ENCODE data around the gene HSD3B1.

The HSD3B1 gene

DNA sequence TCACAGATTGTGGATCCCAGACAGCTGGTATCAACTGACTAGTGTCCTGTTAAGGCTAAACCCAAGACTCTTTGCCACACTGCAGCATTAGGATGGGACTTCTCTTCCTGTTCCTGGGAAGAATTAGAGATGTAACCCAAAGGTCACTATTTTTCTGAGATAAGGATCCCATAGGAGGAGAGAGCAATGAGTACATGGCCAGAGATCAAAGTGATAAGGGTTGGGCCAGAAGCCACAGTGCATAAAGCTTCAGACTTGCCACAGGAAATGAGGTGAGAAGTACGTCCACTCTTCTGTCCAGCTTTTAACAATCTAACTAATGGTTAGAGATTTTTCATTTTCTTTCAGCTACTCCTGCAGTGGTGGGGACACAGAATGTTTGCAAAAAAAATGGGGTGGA lies at the start of gene HSD3B1:
Gene HSD3B1 (plus strand): TSS at position 270 of the 400 bp plus-strand sequence. CDS start 267 bp downstream, outside the sequence.
- H3K27me3 ChIP-seq (ENCODE audit: control insufficient read depth, insufficient read depth, low read length): no peaks in the 10 kb centered on the region
- H3K4me1 ChIP-seq (ENCODE audit: control insufficient read depth, insufficient read depth, low read length): no peaks in the 10 kb centered on the region
- H3K4me3 ChIP-seq (ENCODE audit: low read depth, low read length): no peak within 1 kb of the TSS
- no peak within 1 kb of the TSS for H3K27ac ChIP-seq (ENCODE audit: low read depth, low read length)
- H3K9me3 ChIP-seq (ENCODE audit: control insufficient read depth, insufficient read depth, low read depth, low read length): no peaks in the 10 kb centered on the region
- H3K36me3 ChIP-seq (ENCODE audit: control insufficient read depth, insufficient read depth, low read length): no peaks in the 10 kb centered on the region
- no peak within 1 kb of the TSS for H3K9ac ChIP-seq (ENCODE audit: low read length)

GRCh38 chr1:119462964-119463363 lies 44.0 kb upstream of the HSD3B1 start:
- Histone ChIP-seq H3K9me3 (ENCODE audit: control insufficient read depth, insufficient read depth, low read depth, low read length) (no peaks in the 10 kb centered on the region), H3K4me3 (ENCODE audit: low read depth, low read length) (no peak overlapping the region), H3K4me1 (ENCODE audit: control insufficient read depth, insufficient read depth, low read length) (peaks cover 8% of the 10 kb centered on the region), H3K27me3 (ENCODE audit: control insufficient read depth, insufficient read depth, low read length) (no peaks in the 10 kb centered on the region), H3K9ac (ENCODE audit: low read length) (no peak overlapping the region), H3K27ac (ENCODE audit: low read depth, low read length) (no peak overlapping the region), H3K36me3 (ENCODE audit: control insufficient read depth, insufficient read depth, low read length) (no peaks in the 10 kb centered on the region)

DNA sequence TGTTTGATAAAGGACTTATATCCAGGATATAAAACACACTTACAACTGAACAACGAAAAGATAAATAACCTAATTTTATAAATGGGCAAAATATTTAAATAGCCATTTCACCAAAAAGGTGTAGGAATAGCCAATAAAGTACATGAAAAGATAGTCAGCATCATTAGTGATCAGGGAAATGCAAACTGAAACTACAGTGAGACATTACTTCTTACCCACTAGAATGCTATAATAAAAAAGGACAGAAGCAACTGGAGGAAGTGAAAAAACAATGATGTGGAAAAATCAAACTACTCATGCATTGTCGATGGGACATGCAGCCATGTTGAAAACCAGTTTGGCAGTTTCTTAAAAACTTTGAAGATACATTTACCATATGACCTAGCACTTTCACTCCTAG lies 43.4 kb upstream of the HSD3B1 start:
- H3K9ac ChIP-seq (ENCODE audit: low read length): no peak overlapping the region
- no peaks in the 10 kb centered on the region for H3K27me3 ChIP-seq (ENCODE audit: control insufficient read depth, insufficient read depth, low read length)
- H3K4me1 ChIP-seq (ENCODE audit: control insufficient read depth, insufficient read depth, low read length): peaks cover 8% of the 10 kb centered on the region
- H3K4me3 ChIP-seq (ENCODE audit: low read depth, low read length): no peak overlapping the region
- no peaks in the 10 kb centered on the region for H3K9me3 ChIP-seq (ENCODE audit: control insufficient read depth, insufficient read depth, low read depth, low read length)
- no peaks in the 10 kb centered on the region for H3K36me3 ChIP-seq (ENCODE audit: control insufficient read depth, insufficient read depth, low read length)
- H3K27ac ChIP-seq (ENCODE audit: low read depth, low read length): no peak overlapping the region

DNA sequence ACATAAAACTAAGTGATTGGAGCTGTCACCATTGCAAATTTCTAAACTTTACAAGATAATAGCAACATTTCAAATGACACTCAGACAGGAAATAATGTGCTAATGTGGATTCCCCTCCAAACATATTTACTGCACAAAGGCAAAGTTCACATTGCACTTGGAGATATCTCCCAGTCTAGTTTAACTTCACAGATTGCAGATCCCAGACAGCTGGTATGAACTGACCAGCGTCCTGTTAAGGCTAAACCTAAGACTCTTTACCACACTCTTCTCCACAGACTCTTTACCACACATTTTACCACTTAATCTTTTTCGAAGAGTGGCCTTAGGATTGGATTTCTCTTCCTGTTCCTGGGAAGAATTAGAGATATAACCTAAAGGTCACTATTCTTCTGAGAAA lies 40.6 kb upstream of the HSD3B1 start:
- Histone ChIP-seq H3K4me1 (ENCODE audit: control insufficient read depth, insufficient read depth, low read length) (peaks cover 8% of the 10 kb centered on the region), H3K9ac (ENCODE audit: low read length) (no peak overlapping the region), H3K9me3 (ENCODE audit: control insufficient read depth, insufficient read depth, low read depth, low read length) (no peaks in the 10 kb centered on the region), H3K4me3 (ENCODE audit: low read depth, low read length) (no peak overlapping the region), H3K27me3 (ENCODE audit: control insufficient read depth, insufficient read depth, low read length) (peaks cover 3% of the 10 kb centered on the region; the same call in 1 of the 2 replicates), H3K36me3 (ENCODE audit: control insufficient read depth, insufficient read depth, low read length) (no peaks in the 10 kb centered on the region), H3K27ac (ENCODE audit: low read depth, low read length) (no peak overlapping the region)

DNA sequence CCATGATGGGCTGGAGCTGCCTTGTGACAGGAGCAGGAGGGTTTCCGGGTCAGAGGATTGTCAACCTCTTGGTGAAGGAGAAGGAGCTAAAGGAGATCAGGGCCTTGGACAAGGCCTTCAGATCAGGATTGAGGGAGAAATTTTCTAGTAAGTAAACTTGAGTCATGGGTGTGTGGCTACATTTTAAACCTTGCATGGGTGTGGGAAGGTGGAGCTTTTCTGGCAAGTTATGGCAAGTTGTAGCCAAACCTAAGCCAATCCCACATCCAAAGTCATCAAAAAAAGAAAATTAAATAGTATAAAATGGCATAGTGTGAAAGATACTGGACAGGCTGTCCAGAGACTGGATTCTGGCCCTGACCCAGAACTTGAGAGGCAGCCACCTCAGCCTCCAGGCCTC lies 39.8 kb upstream of the HSD3B1 start:
- Histone ChIP-seq H3K27me3 (ENCODE audit: control insufficient read depth, insufficient read depth, low read length) (peaks cover 3% of the 10 kb centered on the region; the same call in 1 of the 2 replicates), H3K9me3 (ENCODE audit: control insufficient read depth, insufficient read depth, low read depth, low read length) (no peaks in the 10 kb centered on the region)

DNA sequence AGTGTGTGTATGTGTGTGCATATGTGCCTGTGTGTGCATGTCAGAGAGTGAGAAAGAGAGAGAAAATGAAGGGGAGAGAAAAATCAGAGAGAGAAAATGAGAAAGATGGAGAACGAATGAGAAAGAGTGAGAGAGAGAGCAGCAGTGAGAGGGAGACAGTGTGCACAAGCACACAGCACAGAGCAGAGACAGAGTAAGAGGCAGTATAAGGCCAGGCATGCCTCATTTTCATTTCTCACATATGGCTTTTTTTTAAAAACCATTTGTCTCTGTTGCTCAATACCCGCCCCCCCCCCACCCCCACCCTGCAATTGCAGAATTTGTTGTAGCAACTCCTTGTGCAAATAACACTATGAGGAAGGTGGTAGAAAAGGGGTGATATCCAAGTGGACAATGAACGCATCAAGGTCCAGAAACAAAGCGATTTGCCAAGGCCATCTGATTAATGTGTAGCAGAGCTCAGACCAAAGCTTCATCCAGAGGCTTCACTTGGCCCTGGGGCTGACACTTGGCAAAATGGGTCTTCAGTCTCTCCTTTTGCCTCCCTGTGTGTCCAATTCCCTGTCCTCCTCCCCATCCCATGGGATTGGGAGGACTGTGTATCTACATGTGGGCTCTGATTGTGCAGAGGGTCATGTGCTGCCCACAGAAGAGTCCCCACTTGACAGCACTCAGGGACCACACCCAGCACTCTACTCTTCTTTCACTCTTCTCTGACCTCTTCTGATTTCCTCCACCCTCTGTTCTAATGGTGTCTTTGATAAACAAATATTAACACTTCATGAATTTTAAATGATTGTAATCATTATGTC lies 38.9 kb upstream of the HSD3B1 start:
- Histone ChIP-seq H3K27me3 (ENCODE audit: control insufficient read depth, insufficient read depth, low read length) (peaks cover 3% of the 10 kb centered on the region; the same call in 1 of the 2 replicates), H3K36me3 (ENCODE audit: control insufficient read depth, insufficient read depth, low read length) (no peaks in the 10 kb centered on the region), H3K9ac (ENCODE audit: low read length) (no peak overlapping the region), H3K4me3 (ENCODE audit: low read depth, low read length) (no peak overlapping the region), H3K4me1 (ENCODE audit: control insufficient read depth, insufficient read depth, low read length) (peaks cover 8% of the 10 kb centered on the region), H3K27ac (ENCODE audit: low read depth, low read length) (no peak overlapping the region), H3K9me3 (ENCODE audit: control insufficient read depth, insufficient read depth, low read depth, low read length) (no peaks in the 10 kb centered on the region)

More for the DNA sequence above, 39.8 kb upstream of the HSD3B1 start:
- H3K27ac ChIP-seq (ENCODE audit: low read depth, low read length): no peak overlapping the region
- no peak overlapping the region for H3K9ac ChIP-seq (ENCODE audit: low read length)
- H3K4me3 ChIP-seq (ENCODE audit: low read depth, low read length): no peak overlapping the region
- peaks cover 8% of the 10 kb centered on the region for H3K4me1 ChIP-seq (ENCODE audit: control insufficient read depth, insufficient read depth, low read length)
- no peaks in the 10 kb centered on the region for H3K36me3 ChIP-seq (ENCODE audit: control insufficient read depth, insufficient read depth, low read length)

DNA sequence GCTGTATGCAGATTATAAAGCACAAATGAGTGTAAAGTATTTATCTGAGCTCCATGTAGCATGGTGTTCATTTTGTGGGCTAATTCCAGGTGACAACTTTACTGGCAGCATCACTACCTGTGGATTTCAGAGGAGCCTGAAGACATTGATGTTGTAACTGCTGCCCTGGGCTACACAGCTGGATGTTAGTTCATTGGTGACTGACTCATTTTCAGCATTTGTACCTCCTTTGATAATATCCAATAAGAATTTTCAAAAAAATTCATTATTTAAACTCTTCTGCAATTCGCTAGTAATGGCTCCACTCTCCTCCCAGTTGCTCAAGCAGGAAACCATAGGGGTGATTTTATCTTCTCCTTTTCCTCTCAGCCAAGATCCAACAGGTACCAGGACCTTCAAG lies 37.3 kb upstream of the HSD3B1 start:
- peaks cover 3% of the 10 kb centered on the region; the same call in 1 of the 2 replicates for H3K27me3 ChIP-seq (ENCODE audit: control insufficient read depth, insufficient read depth, low read length)
- no peak overlapping the region for H3K9ac ChIP-seq (ENCODE audit: low read length)
- H3K9me3 ChIP-seq (ENCODE audit: control insufficient read depth, insufficient read depth, low read depth, low read length): no peaks in the 10 kb centered on the region
- H3K27ac ChIP-seq (ENCODE audit: low read depth, low read length): no peak overlapping the region
- H3K36me3 ChIP-seq (ENCODE audit: control insufficient read depth, insufficient read depth, low read length): no peaks in the 10 kb centered on the region
- H3K4me3 ChIP-seq (ENCODE audit: low read depth, low read length): no peak overlapping the region
- peaks cover 8% of the 10 kb centered on the region for H3K4me1 ChIP-seq (ENCODE audit: control insufficient read depth, insufficient read depth, low read length)

DNA sequence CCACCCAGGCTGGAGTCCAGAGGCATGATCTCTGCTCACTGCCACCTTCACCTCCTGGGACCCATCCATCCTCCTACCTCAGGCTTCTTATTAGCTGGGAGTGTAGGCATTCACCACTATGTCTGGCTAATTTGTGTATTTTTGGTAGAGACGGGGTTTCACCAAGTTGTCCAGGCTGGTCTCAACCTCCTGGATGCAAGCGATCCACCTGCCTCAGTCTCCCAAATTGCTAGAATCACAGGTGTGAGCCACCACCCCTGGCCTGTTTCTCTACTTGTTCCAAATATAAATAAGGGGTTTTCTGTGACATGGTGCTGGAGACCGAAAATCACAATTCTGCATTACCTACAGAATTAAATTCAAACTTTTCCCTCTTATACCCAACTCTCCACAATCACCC lies 36.6 kb upstream of the HSD3B1 start:
- H3K9me3 ChIP-seq (ENCODE audit: control insufficient read depth, insufficient read depth, low read depth, low read length): no peaks in the 10 kb centered on the region
- H3K4me3 ChIP-seq (ENCODE audit: low read depth, low read length): no peak overlapping the region
- peaks cover 8% of the 10 kb centered on the region for H3K4me1 ChIP-seq (ENCODE audit: control insufficient read depth, insufficient read depth, low read length)
- H3K9ac ChIP-seq (ENCODE audit: low read length): no peak overlapping the region
- H3K36me3 ChIP-seq (ENCODE audit: control insufficient read depth, insufficient read depth, low read length): no peaks in the 10 kb centered on the region
- no peak overlapping the region for H3K27ac ChIP-seq (ENCODE audit: low read depth, low read length)
- H3K27me3 ChIP-seq (ENCODE audit: control insufficient read depth, insufficient read depth, low read length): peaks cover 3% of the 10 kb centered on the region; the same call in 1 of the 2 replicates

- Histone ChIP-seq H3K4me1 (ENCODE audit: control insufficient read depth, insufficient read depth, low read length) (peaks cover 8% of the 10 kb centered on the region), H3K9me3 (ENCODE audit: control insufficient read depth, insufficient read depth, low read depth, low read length) (no peaks in the 10 kb centered on the region), H3K27me3 (ENCODE audit: control insufficient read depth, insufficient read depth, low read length) (peaks cover 3% of the 10 kb centered on the region; the same call in 1 of the 2 replicates)
These were observed 36.1 kb upstream of the HSD3B1 start for GRCh38 chr1:119470958-119471357.

DNA sequence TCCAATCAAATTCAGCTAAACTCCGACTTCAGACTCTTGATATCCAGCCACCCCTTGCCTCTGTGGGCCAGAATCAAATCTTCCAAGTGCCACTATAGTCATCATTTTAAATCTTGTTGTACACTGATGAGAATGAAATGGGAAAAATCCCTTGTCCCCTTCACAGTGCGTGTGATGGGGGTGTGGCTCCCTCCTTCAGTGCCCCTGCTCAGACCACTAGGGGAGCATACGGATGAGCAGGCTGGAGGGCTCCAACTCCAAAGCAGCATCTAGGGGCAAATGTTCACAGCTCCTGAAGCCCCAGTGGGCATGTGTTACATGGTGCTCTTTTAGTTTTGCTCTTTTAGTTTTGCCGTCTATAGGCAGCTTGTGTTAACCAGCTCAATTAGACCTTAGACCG lies 35.4 kb upstream of the HSD3B1 start:
- no peak overlapping the region for H3K4me3 ChIP-seq (ENCODE audit: low read depth, low read length)
- no peak overlapping the region for H3K27ac ChIP-seq (ENCODE audit: low read depth, low read length)
- no peak overlapping the region for H3K9ac ChIP-seq (ENCODE audit: low read length)
- H3K27me3 ChIP-seq (ENCODE audit: control insufficient read depth, insufficient read depth, low read length): peaks cover 3% of the 10 kb centered on the region; the same call in 1 of the 2 replicates
- no peaks in the 10 kb centered on the region for H3K9me3 ChIP-seq (ENCODE audit: control insufficient read depth, insufficient read depth, low read depth, low read length)
- H3K4me1 ChIP-seq (ENCODE audit: control insufficient read depth, insufficient read depth, low read length): peaks cover 6% of the 10 kb centered on the region
- no peaks in the 10 kb centered on the region for H3K36me3 ChIP-seq (ENCODE audit: control insufficient read depth, insufficient read depth, low read length)

More at GRCh38 chr1:119470958-119471357, 36.1 kb upstream of the HSD3B1 start:
- Histone ChIP-seq H3K36me3 (ENCODE audit: control insufficient read depth, insufficient read depth, low read length) (no peaks in the 10 kb centered on the region), H3K9ac (ENCODE audit: low read length) (no peak overlapping the region), H3K4me3 (ENCODE audit: low read depth, low read length) (no peak overlapping the region), H3K27ac (ENCODE audit: low read depth, low read length) (no peak overlapping the region)

DNA sequence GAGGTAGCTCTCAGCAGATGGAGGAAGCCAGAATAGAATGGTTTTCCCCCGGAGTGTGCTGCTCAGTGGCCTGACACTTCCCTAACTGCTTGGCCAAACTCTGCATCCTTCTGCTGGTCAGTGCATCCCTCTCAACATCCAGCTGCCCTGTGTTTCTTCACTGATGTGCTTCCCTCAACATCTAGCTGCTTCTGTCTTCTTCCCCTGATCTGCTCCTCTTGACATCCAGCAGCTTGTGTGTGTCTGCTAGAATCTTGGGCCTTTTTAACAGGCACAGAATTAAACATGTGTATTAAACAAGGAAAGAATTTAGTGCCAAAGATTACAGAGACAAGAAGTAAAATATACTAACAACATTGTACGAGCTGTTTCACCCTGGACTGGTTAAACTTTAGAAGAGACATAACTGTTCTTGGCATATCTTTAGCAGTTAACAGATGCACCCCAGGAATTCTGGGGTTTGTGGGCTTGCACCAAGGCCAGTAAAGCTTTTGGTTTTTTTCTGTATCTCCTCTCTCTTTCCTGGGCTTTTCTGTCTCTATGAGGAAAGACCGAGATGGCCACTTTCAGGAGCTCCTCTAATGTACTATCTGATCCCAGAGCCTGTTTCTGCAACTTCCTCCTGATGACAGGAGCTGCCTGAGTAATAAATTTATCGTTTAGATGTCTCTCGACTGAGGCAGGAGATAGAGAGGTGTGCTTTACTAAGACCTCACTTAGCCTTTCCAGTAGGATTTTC lies 34.8 kb upstream of the HSD3B1 start:
- Histone ChIP-seq H3K27ac (ENCODE audit: low read depth, low read length) (no peak overlapping the region), H3K27me3 (ENCODE audit: control insufficient read depth, insufficient read depth, low read length) (peaks cover 3% of the 10 kb centered on the region; the same call in 1 of the 2 replicates), H3K36me3 (ENCODE audit: control insufficient read depth, insufficient read depth, low read length) (no peaks in the 10 kb centered on the region), H3K9me3 (ENCODE audit: control insufficient read depth, insufficient read depth, low read depth, low read length) (no peaks in the 10 kb centered on the region), H3K4me1 (ENCODE audit: control insufficient read depth, insufficient read depth, low read length) (peaks cover 3% of the 10 kb centered on the region), H3K9ac (ENCODE audit: low read length) (no peak overlapping the region), H3K4me3 (ENCODE audit: low read depth, low read length) (no peak overlapping the region)
